Keratinocyte (primary cell): ENCODE data around the gene RAB3IL1. TPM values are rescaled to one million over a fixed set of nuclear protein-coding genes. Genes with fewer than 3 reads are reported as not detected.

Source experiments
- DNase-seq: peaks from one replicate; pipeline ENCODE4 v3.0.0-alpha.2; 2011; ENCODE audit warnings: low read depth, missing footprints, low spot score
- FAIRE-seq: peaks from 2 replicates; lab custom pipeline; 2011; peaks lifted over from hg19 to GRCh38; lab: Jason Lieb, UNC
- H2AFZ ChIP-seq: 2 replicates; pipeline ENCODE4 v1.6.0; 2012; ENCODE audit warnings: low read length, control low read depth, inconsistent platforms; ENCODE audit not compliant: control insufficient read depth
- H3K27ac ChIP-seq: 2 replicates; pipeline ENCODE4 v1.5.1; 2011; ENCODE audit warnings: low read length; ENCODE audit not compliant: control insufficient read depth, insufficient read depth
- H3K27me3 ChIP-seq: 3 replicates; pipeline ENCODE4 v1.6.0; 2011; ENCODE audit warnings: low read length; ENCODE audit not compliant: control insufficient read depth, insufficient read depth; ENCODE audit errors: extremely low read depth
- H3K36me3 ChIP-seq, 2 experiments: 2 replicates in 1 of 2; 3 replicates in 1 of 2; pipeline ENCODE4 v1.5.1; 2011; ENCODE audit warnings: low read length in 2 of 2, mild to moderate bottlenecking in 1 of 2; ENCODE audit not compliant: control insufficient read depth in 2 of 2, insufficient read depth in 2 of 2; ENCODE audit errors: extremely low read depth in 1 of 2
- H3K4me1 ChIP-seq: 3 replicates; pipeline ENCODE4 v1.5.1; 2011; ENCODE audit warnings: low read length; ENCODE audit not compliant: control insufficient read depth, insufficient read depth; ENCODE audit errors: extremely low read depth
- H3K4me2 ChIP-seq: 3 replicates; pipeline ENCODE4 v1.6.0; 2011; ENCODE audit warnings: low read depth, low read length; ENCODE audit not compliant: control insufficient read depth, insufficient read depth; ENCODE audit errors: extremely low read depth
- H3K4me3 ChIP-seq, 3 experiments: fragments of 200-600 bp in 1 of 3; sonication (generic) in 1 of 3; 2 replicates in 2 of 3; 3 replicates in 1 of 3; pipeline ENCODE4 v1.5.1; 2011 to 2016; ENCODE audit warnings: low read length in 3 of 3, mild to moderate bottlenecking in 3 of 3, control low read depth in 2 of 3, inconsistent platforms in 1 of 3, low read depth in 1 of 3, mixed read lengths in 1 of 3, mixed run types in 1 of 3, moderate library complexity in 1 of 3; ENCODE audit not compliant: control insufficient read depth in 2 of 3, insufficient read depth in 2 of 3; ENCODE audit errors: extremely low read depth in 1 of 3
- H3K79me2 ChIP-seq: 2 replicates; pipeline ENCODE4 v1.6.0; 2012; ENCODE audit warnings: low read length; ENCODE audit not compliant: control insufficient read depth, insufficient read depth
- H3K9ac ChIP-seq: 3 replicates; pipeline ENCODE4 v1.6.0; 2011; ENCODE audit warnings: low read length; ENCODE audit not compliant: control insufficient read depth, insufficient read depth; ENCODE audit errors: extremely low read depth
- H3K9me1 ChIP-seq: 3 replicates; pipeline ENCODE4 v1.6.0; 2011; ENCODE audit warnings: low read length; ENCODE audit not compliant: control insufficient read depth, insufficient read depth; ENCODE audit errors: extremely low read depth
- H3K9me3 ChIP-seq: 2 replicates; pipeline ENCODE4 v1.5.1; 2012; ENCODE audit warnings: low read depth, low read length; ENCODE audit not compliant: control insufficient read depth
- H4K20me1 ChIP-seq: 3 replicates; pipeline ENCODE4 v1.6.0; 2011; ENCODE audit warnings: low read length; ENCODE audit not compliant: control insufficient read depth, insufficient read depth; ENCODE audit errors: extremely low read depth
- EZH2 ChIP-seq: IDR thresholded peaks from one replicate; pipeline ENCODE4 v1.6.1; 2012; ENCODE audit warnings: inconsistent platforms, mild to moderate bottlenecking, low read length, moderate library complexity
- dilution Hi-C: fragments of 300-500 bp; cut with MboI; formaldehyde crosslinking; loops from one replicate; pipeline ENCODE4 v1.7.0; 2020; ENCODE audit warnings: low sequenced_read_pairs; ENCODE audit not compliant: extremely low pct_ligation_motif_present
- polyA plus RNA-seq, 5 experiments: library from polyadenylated mRNA; depleted of rRNA in 3 of 5; stranded (reverse) in 3 of 5; stranded (forward) in 1 of 5; unstranded in 1 of 5; fragments of >200 nt; gene quantifications; 1 replicate in 1 of 5; 2 replicates in 3 of 5; 3 replicates in 1 of 5; pipeline versions ENCODE4 v1.2.1 to v1.2.3, GENCODE V29; 2011 to 2012; ENCODE audit warnings: missing spikeins in 2 of 5, low read depth in 1 of 5, low replicate concordance in 1 of 5
- TF ChIP-seq, protein P1 (sequence below), 3 experiments: IDR thresholded peaks in 1 of 3; conservative IDR thresholded peaks in 1 of 3; optimal IDR thresholded peaks in 1 of 3; 2 replicates in 2 of 3; 3 replicates in 1 of 3; pipeline versions ENCODE3 to v1.5.1; 2011; ENCODE audit warnings: low read length in 3 of 3, mild to moderate bottlenecking in 3 of 3, moderate library complexity in 2 of 3, control low read depth in 1 of 3, inconsistent platforms in 1 of 3; ENCODE audit not compliant: insufficient read depth in 2 of 3; ENCODE audit errors: extremely low read depth in 1 of 3

The RAB3IL1 gene
- polyA plus RNA-seq, 1 donor (not counting 4 experiments of a cell fraction or from before 2014, with no cell fraction given), result 0.31 TPM

DNA sequence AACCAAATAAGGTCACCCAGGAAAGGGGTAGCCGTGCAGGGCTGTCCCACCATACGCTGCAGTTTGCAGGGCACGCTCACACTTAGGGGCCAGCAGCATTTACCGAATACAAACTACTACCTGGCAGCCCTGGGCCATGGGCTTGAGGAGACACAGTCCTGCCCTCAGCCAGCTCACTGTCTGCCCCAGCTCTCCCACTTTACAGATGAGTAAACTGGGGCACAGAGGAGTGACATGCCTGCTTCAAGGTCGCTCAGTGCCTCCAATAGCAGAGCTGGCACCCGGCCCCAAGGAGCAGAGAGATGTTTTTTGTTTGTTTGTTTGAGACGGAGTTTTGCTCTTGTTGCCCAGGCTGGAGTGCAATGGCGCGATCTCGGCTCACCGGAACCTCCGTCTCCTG lies 28.8 kb downstream of the RAB3IL1 start:
- Histone ChIP-seq H3K9ac (no peak overlapping the region), H3K36me3 (peaks cover 0 to 4% of the 10 kb centered on the region in 2 experiments), H2AFZ (no peak overlapping the region), H3K79me2 (no peaks in the 10 kb centered on the region), H3K27me3 (peaks cover 4% of the 10 kb centered on the region), H3K27ac (no peak overlapping the region), H3K4me2 (no peak overlapping the region), H3K4me3 (no peak overlapping the region), H3K9me3 (peaks cover 4% of the 10 kb centered on the region), H3K9me1 (no peaks in the 10 kb centered on the region), H3K4me1 (peaks cover 16% of the 10 kb centered on the region), H4K20me1 (no peaks in the 10 kb centered on the region)
- FAIRE-seq, result no peak
- DNase-seq, result no peak
- dilution Hi-C loops, result no loop called here
- no peak for TF ChIP-seq EZH2
- TF ChIP-seq, protein P1, sequence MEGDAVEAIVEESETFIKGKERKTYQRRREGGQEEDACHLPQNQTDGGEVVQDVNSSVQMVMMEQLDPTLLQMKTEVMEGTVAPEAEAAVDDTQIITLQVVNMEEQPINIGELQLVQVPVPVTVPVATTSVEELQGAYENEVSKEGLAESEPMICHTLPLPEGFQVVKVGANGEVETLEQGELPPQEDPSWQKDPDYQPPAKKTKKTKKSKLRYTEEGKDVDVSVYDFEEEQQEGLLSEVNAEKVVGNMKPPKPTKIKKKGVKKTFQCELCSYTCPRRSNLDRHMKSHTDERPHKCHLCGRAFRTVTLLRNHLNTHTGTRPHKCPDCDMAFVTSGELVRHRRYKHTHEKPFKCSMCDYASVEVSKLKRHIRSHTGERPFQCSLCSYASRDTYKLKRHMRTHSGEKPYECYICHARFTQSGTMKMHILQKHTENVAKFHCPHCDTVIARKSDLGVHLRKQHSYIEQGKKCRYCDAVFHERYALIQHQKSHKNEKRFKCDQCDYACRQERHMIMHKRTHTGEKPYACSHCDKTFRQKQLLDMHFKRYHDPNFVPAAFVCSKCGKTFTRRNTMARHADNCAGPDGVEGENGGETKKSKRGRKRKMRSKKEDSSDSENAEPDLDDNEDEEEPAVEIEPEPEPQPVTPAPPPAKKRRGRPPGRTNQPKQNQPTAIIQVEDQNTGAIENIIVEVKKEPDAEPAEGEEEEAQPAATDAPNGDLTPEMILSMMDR (optimal IDR thresholded peaks at IDR 0.05 in 1 of 3, IDR thresholded peaks at IDR 0.05 in 1 of 3, conservative IDR thresholded peaks at IDR 0.05 in 1 of 3; ENCODE audit: extremely low read depth in 1 of 3, insufficient read depth in 2 of 3, low read length in 3 of 3), result no peak

DNA sequence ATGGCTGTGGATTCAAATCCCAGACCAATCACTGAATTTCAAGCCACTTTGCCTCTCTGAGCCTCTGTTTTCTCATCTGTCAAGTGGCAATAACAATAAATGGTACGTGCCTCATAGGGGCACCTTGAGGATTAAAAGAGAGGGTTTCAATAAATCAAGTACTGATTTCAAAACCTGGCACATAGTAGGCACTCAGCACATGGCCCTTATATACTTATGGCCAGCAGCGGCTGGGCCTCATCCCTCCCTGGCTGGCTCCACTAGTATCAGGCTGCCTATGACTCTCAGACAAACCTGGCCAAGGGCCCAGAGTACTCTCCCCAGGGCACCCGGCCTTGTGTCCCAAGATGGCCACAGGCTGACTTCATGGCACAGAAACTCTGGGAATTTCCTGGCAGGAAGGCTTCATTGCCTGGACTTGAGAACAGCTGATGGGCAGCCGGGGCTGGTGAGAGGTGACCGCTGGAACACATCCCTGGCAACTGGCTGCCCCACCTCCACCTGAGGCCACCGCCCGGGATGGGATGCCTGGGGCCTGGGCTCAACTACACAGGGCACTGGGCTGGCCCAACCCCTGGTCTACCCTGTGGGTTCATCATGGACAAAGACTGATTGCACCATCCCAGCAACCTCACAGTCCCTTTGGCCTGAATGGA lies 29.4 kb downstream of the RAB3IL1 start:
- Histone ChIP-seq H3K9me1 (no peaks in the 10 kb centered on the region), H3K27ac (no peak overlapping the region), H3K9ac (no peak overlapping the region), H3K36me3 (peaks cover 0 to 4% of the 10 kb centered on the region in 2 experiments), H4K20me1 (no peaks in the 10 kb centered on the region), H3K4me1 (peaks cover 16% of the 10 kb centered on the region), H3K9me3 (peaks cover 4% of the 10 kb centered on the region), H3K4me2 (no peak overlapping the region), H3K27me3 (peaks cover 4% of the 10 kb centered on the region), H3K79me2 (no peaks in the 10 kb centered on the region), H2AFZ (no peak overlapping the region), H3K4me3 (no peak overlapping the region)
- dilution Hi-C loops, result no loop called here
- TF ChIP-seq, protein P1 (optimal IDR thresholded peaks at IDR 0.05 in 1 of 3, IDR thresholded peaks at IDR 0.05 in 1 of 3, conservative IDR thresholded peaks at IDR 0.05 in 1 of 3; ENCODE audit: extremely low read depth in 1 of 3, insufficient read depth in 2 of 3, low read length in 3 of 3), result no peak
- TF ChIP-seq EZH2, result no peak
- no peak for FAIRE-seq
- no peak for DNase-seq
